IPS-15b (cell line): ENCODE results near the gene RAB10.
"Not testable (repeated sequence)": the region's sequence is repeated elsewhere in the genome, so short reads cannot be mapped to it uniquely, and the experiment has no call there.

Experiments
- H3K27me3 ChIP-seq: one replicate; pipeline ENCODE4 v1.6.1; 2013; ENCODE audit warnings: low read length; ENCODE audit not compliant: control insufficient read depth, insufficient read depth
- H3K36me3 ChIP-seq: one replicate; pipeline ENCODE4 v1.6.1; 2013; ENCODE audit warnings: low read length; ENCODE audit not compliant: control insufficient read depth, insufficient read depth
- H3K4me1 ChIP-seq: one replicate; pipeline ENCODE4 v1.6.1; 2013; ENCODE audit warnings: mild to moderate bottlenecking, low read length; ENCODE audit not compliant: control insufficient read depth, insufficient read depth
- H3K4me3 ChIP-seq: one replicate; pipeline ENCODE4 v1.5.1; 2013; ENCODE audit warnings: low read depth, low read length
- H3K9ac ChIP-seq: one replicate; pipeline ENCODE4 v1.6.1; 2013; ENCODE audit warnings: low read depth, mild to moderate bottlenecking, low read length
- H3K9me3 ChIP-seq: one replicate; pipeline ENCODE4 v1.6.1; 2013; ENCODE audit warnings: mild to moderate bottlenecking, low read length; ENCODE audit not compliant: control insufficient read depth, insufficient read depth

Gene RAB10

GRCh38 chr2:26018184-26019055, 15.5 kb upstream of the RAB10 start:
- peaks cover 3% of the 10 kb centered on the region for H3K4me1 ChIP-seq
- no peaks in the 10 kb centered on the region for H3K36me3 ChIP-seq
- no peaks in the 10 kb centered on the region for H3K27me3 ChIP-seq
- H3K9me3 ChIP-seq = no peaks in the 10 kb centered on the region
- no peak overlapping the region for H3K4me3 ChIP-seq
- H3K9ac ChIP-seq = no peak overlapping the region

GRCh38 chr2:26020231-26020640, 13.6 kb upstream of the RAB10 start:
- H3K9me3 ChIP-seq = no peaks in the 10 kb centered on the region
- H3K36me3 ChIP-seq = no peaks in the 10 kb centered on the region
- H3K9ac ChIP-seq = no peak overlapping the region
- H3K27me3 ChIP-seq = no peaks in the 10 kb centered on the region
- H3K4me3 ChIP-seq = no peak overlapping the region
- peaks cover 3% of the 10 kb centered on the region for H3K4me1 ChIP-seq

- Histone ChIP-seq H3K36me3 (no peaks in the 10 kb centered on the region), H3K4me1 (no peaks in the 10 kb centered on the region), H3K9ac (no peak overlapping the region), H3K9me3 (no peaks in the 10 kb centered on the region), H3K4me3 (no peak overlapping the region), H3K27me3 (no peaks in the 10 kb centered on the region)
These were observed 9.6 kb upstream of the RAB10 start for GRCh38 chr2:26024260-26024659.

GRCh38 chr2:26025509-26025908, 8.4 kb upstream of the RAB10 start:
- Histone ChIP-seq H3K9ac (no peak overlapping the region), H3K36me3 (no peaks in the 10 kb centered on the region), H3K27me3 (no peaks in the 10 kb centered on the region), H3K4me3 (no peak overlapping the region), H3K9me3 (no peaks in the 10 kb centered on the region), H3K4me1 (no peaks in the 10 kb centered on the region)

- not testable (repeated sequence) for H3K27me3 ChIP-seq, H3K4me1 ChIP-seq, H3K9ac ChIP-seq, H3K9me3 ChIP-seq, H3K4me3 ChIP-seq, H3K36me3 ChIP-seq
These were observed 5.8 kb upstream of the RAB10 start for GRCh38 chr2:26028083-26028482.

- not testable (repeated sequence) for H3K9me3 ChIP-seq, H3K36me3 ChIP-seq, H3K27me3 ChIP-seq, H3K4me1 ChIP-seq
- Histone ChIP-seq H3K4me3 (peak overlapping the region; percentile 85), H3K9ac (peak overlapping the region; percentile 91)
These were observed 1.2 kb upstream of the RAB10 start for GRCh38 chr2:26032586-26033269.

- Histone ChIP-seq H3K4me3 (peak overlapping the region; percentile 85), H3K27me3 (no peaks in the 10 kb centered on the region), H3K4me1 (peaks cover 2% of the 10 kb centered on the region), H3K9ac (peak overlapping the region; percentile 91), H3K9me3 (no peaks in the 10 kb centered on the region), H3K36me3 (peaks cover 3% of the 10 kb centered on the region)
These were observed 540 bp upstream of the RAB10 start for GRCh38 chr2:26033270-26033817.

- Histone ChIP-seq H3K4me3 (peak overlapping the region; percentile 100), H3K36me3 (peaks cover 3% of the 10 kb centered on the region), H3K9ac (peak overlapping the region; percentile 92), H3K9me3 (no peaks in the 10 kb centered on the region), H3K27me3 (no peaks in the 10 kb centered on the region), H3K4me1 (peaks cover 2% of the 10 kb centered on the region)
These were observed 731 bp downstream of the RAB10 start for GRCh38 chr2:26034637-26034992.

GRCh38 chr2:26035090-26035743, 1.3 kb downstream of the RAB10 start:
- H3K36me3 ChIP-seq = peaks cover 3% of the 10 kb centered on the region

GRCh38 chr2:26039603-26040323, 5.9 kb downstream of the RAB10 start:
- H3K4me1 ChIP-seq = peaks cover 5% of the 10 kb centered on the region
- no peak overlapping the region for H3K4me3 ChIP-seq
- no peaks in the 10 kb centered on the region for H3K27me3 ChIP-seq
- no peak overlapping the region for H3K9ac ChIP-seq
- H3K9me3 ChIP-seq = no peaks in the 10 kb centered on the region
- peaks cover 3% of the 10 kb centered on the region for H3K36me3 ChIP-seq

More at GRCh38 chr2:26035090-26035743, 1.3 kb downstream of the RAB10 start:
- Histone ChIP-seq H3K4me3 (peak overlapping the region; percentile 100), H3K4me1 (peaks cover 2% of the 10 kb centered on the region), H3K9ac (peak overlapping the region; percentile 92), H3K27me3 (no peaks in the 10 kb centered on the region), H3K9me3 (no peaks in the 10 kb centered on the region)

- Histone ChIP-seq H3K27me3 (no peaks in the 10 kb centered on the region), H3K4me3 (no peak overlapping the region), H3K4me1 (peaks cover 5% of the 10 kb centered on the region), H3K9ac (no peak overlapping the region), H3K9me3 (no peaks in the 10 kb centered on the region), H3K36me3 (no peaks in the 10 kb centered on the region)
These were observed 9.2 kb downstream of the RAB10 start for GRCh38 chr2:26043109-26043508.
